Astrocyte (in vitro differentiated cells and primary cell): Measurements from ENCODE around the gene PLEKHA8. TPM values are rescaled to one million over a fixed set of nuclear protein-coding genes. Genes with fewer than 3 reads are reported as not detected.

Source experiments
- DNase-seq: peaks from one replicate; pipeline ENCODE4 v3.0.0-alpha.2; 2010; ENCODE audit warnings: low read depth
- FAIRE-seq: peaks from 2 replicates; lab custom pipeline; 2011; peaks lifted over from hg19 to GRCh38; lab: Jason Lieb, UNC
- H2AFZ ChIP-seq: 2 replicates; pipeline ENCODE4 v1.6.0; 2012; ENCODE audit warnings: low read depth, low read length, inconsistent platforms
- H3K27ac ChIP-seq: 2 replicates; pipeline ENCODE4 v1.5.1; 2011; ENCODE audit warnings: low read depth, low read length, inconsistent platforms
- H3K27me3 ChIP-seq: 2 replicates; pipeline ENCODE4 v1.6.0; 2011; ENCODE audit warnings: low read length, inconsistent platforms; ENCODE audit not compliant: insufficient read depth
- H3K36me3 ChIP-seq: 2 replicates; pipeline ENCODE4 v1.5.1; 2011; ENCODE audit warnings: low read length, inconsistent platforms; ENCODE audit not compliant: insufficient read depth
- H3K4me1 ChIP-seq: 2 replicates; pipeline ENCODE4 v1.5.1; 2011; ENCODE audit warnings: low read length, inconsistent platforms; ENCODE audit not compliant: insufficient read depth
- H3K4me2 ChIP-seq: 2 replicates; pipeline ENCODE4 v1.6.0; 2012; ENCODE audit warnings: low read length, inconsistent platforms
- H3K4me3 ChIP-seq: 2 replicates; pipeline ENCODE4 v1.5.1; 2011; ENCODE audit warnings: low read depth, mild to moderate bottlenecking, low read length, inconsistent platforms; ENCODE audit not compliant: insufficient read depth
- H3K79me2 ChIP-seq: 2 replicates; pipeline ENCODE4 v1.6.0; 2012; ENCODE audit warnings: mild to moderate bottlenecking, low read length, inconsistent platforms; ENCODE audit not compliant: insufficient read depth
- H3K9ac ChIP-seq: 2 replicates; pipeline ENCODE4 v1.6.0; 2012; ENCODE audit warnings: mild to moderate bottlenecking, low read length, inconsistent platforms
- H3K9me3 ChIP-seq: 2 replicates; pipeline ENCODE4 v1.5.1; 2012; ENCODE audit warnings: low read depth, mild to moderate bottlenecking, low read length, inconsistent platforms; ENCODE audit not compliant: insufficient read depth
- H4K20me1 ChIP-seq: 2 replicates; pipeline ENCODE4 v1.6.0; 2012; ENCODE audit warnings: low read length, inconsistent platforms; ENCODE audit not compliant: insufficient read depth
- H3K27ac Mint-ChIP-seq: one replicate; pipeline ENCODE4 v1.8.0; 2021; ENCODE audit warnings: mild to moderate bottlenecking, mixed read lengths; ENCODE audit not compliant: unreplicated experiment
- H3K27me3 Mint-ChIP-seq: one replicate; pipeline ENCODE4 v1.8.0; 2021; ENCODE audit warnings: low read depth, mixed read lengths; ENCODE audit not compliant: unreplicated experiment
- H3K36me3 Mint-ChIP-seq: one replicate; pipeline ENCODE4 v1.8.0; 2021; ENCODE audit warnings: low read depth, mixed read lengths; ENCODE audit not compliant: unreplicated experiment
- H3K4me1 Mint-ChIP-seq: one replicate; pipeline ENCODE4 v1.8.0; 2021; ENCODE audit warnings: low read depth, mixed read lengths; ENCODE audit not compliant: unreplicated experiment
- H3K4me3 Mint-ChIP-seq: one replicate; pipeline ENCODE4 v1.8.0; 2021; ENCODE audit warnings: mild to moderate bottlenecking, moderate library complexity, mixed read lengths; ENCODE audit not compliant: unreplicated experiment
- H3K9me3 Mint-ChIP-seq: one replicate; pipeline ENCODE4 v1.8.0; 2021; ENCODE audit warnings: mild to moderate bottlenecking, mixed read lengths; ENCODE audit not compliant: unreplicated experiment
- EZH2 ChIP-seq: IDR thresholded peaks from 2 replicates; pipeline ENCODE4 v1.6.1; 2012; ENCODE audit warnings: mild to moderate bottlenecking, low read length, inconsistent platforms; ENCODE audit not compliant: insufficient read depth
- total RNA-seq: library from RNA; stranded (reverse); gene quantifications from 2 replicates; pipeline ENCODE4 v1.2.1, GENCODE V29; 2021
- TF ChIP-seq, protein P1 (sequence below): IDR thresholded peaks from 2 replicates; pipeline ENCODE4 v1.5.1; 2011; ENCODE audit warnings: low read depth, mild to moderate bottlenecking, inconsistent platforms, low read length, moderate library complexity; ENCODE audit not compliant: insufficient read depth

Gene PLEKHA8
- total RNA-seq, 1 donor from 2014 or later, result 34.7 TPM

DNA sequence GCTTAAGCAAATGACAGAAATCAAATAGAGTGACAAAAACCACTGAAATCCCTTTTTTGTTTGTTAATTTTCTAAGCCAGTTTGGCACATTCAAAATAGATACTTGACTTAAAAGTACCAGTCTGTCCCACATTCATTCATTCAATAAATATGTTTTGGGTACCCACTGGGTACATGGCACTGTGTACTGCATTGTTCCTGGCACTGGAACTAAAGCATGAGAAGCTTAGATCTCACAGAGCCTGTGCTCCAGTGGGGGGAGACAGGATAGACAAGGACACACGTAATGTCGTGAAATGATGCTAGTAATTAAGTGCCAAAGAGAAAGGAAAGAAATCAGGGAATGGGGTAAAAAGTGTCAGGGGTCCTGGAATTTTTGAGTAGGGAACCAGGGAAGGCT, 119.6 kb downstream of the PLEKHA8 start:
- Histone ChIP-seq H3K27me3 (no peaks in the 10 kb centered on the region), H3K4me2 (no peak overlapping the region), H3K4me1 (peaks cover 9% of the 10 kb centered on the region), H3K79me2 (no peaks in the 10 kb centered on the region), H2AFZ (no peak overlapping the region), H3K9ac (no peak overlapping the region), H4K20me1 (no peaks in the 10 kb centered on the region), H3K9me3 (no peaks in the 10 kb centered on the region), H3K27ac (no peak overlapping the region), H3K4me3 (no peak overlapping the region), H3K36me3 (no peaks in the 10 kb centered on the region)
- no peaks in the 10 kb centered on the region for H3K27me3 Mint-ChIP-seq
- H3K9me3 Mint-ChIP-seq, result no peaks in the 10 kb centered on the region
- no peak overlapping the region for H3K27ac Mint-ChIP-seq
- H3K4me3 Mint-ChIP-seq, result no peak overlapping the region
- DNase-seq (no peak), FAIRE-seq (no peak)
- peaks cover 14% of the 10 kb centered on the region for H3K4me1 Mint-ChIP-seq
- TF ChIP-seq EZH2, result no peak
- TF ChIP-seq, protein P1, sequence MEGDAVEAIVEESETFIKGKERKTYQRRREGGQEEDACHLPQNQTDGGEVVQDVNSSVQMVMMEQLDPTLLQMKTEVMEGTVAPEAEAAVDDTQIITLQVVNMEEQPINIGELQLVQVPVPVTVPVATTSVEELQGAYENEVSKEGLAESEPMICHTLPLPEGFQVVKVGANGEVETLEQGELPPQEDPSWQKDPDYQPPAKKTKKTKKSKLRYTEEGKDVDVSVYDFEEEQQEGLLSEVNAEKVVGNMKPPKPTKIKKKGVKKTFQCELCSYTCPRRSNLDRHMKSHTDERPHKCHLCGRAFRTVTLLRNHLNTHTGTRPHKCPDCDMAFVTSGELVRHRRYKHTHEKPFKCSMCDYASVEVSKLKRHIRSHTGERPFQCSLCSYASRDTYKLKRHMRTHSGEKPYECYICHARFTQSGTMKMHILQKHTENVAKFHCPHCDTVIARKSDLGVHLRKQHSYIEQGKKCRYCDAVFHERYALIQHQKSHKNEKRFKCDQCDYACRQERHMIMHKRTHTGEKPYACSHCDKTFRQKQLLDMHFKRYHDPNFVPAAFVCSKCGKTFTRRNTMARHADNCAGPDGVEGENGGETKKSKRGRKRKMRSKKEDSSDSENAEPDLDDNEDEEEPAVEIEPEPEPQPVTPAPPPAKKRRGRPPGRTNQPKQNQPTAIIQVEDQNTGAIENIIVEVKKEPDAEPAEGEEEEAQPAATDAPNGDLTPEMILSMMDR, result no peak
- peaks cover 11% of the 10 kb centered on the region for H3K36me3 Mint-ChIP-seq

DNA sequence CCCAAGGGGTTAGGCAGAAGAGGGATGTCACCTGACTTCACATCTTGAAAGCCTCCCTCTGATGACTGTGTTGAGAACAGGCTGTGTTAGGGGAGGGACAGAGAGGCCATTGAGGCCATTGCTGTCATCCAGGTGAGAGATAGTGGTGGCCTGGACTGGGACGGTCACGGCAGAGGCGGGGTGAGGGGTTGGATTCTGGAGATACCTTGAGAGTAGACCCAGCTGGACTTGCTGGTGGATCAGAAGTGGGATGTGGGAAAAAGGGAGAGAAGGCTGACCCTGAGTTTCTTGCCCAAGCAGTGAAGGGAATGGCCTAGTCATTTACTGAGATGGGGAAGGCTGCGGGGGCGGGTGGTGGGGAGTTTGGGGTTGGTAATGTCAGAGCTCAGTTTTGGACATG, 120.2 kb downstream of the PLEKHA8 start:
- TF ChIP-seq EZH2, result no peak
- TF ChIP-seq, protein P1, result no peak
- Histone ChIP-seq H3K4me2 (no peak overlapping the region), H4K20me1 (no peaks in the 10 kb centered on the region), H3K9me3 (no peaks in the 10 kb centered on the region), H3K27me3 (no peaks in the 10 kb centered on the region), H3K36me3 (no peaks in the 10 kb centered on the region), H3K4me1 (peaks cover 6% of the 10 kb centered on the region), H2AFZ (no peak overlapping the region), H3K4me3 (no peak overlapping the region), H3K9ac (no peak overlapping the region), H3K27ac (no peak overlapping the region), H3K79me2 (no peaks in the 10 kb centered on the region)
- Mint-ChIP-seq H3K9me3 (no peaks in the 10 kb centered on the region), H3K36me3 (peaks cover 11% of the 10 kb centered on the region), H3K27me3 (no peaks in the 10 kb centered on the region), H3K27ac (no peak overlapping the region), H3K4me1 (peaks cover 8% of the 10 kb centered on the region), H3K4me3 (no peak overlapping the region)
- DNase-seq (no peak), FAIRE-seq (no peak)

DNA sequence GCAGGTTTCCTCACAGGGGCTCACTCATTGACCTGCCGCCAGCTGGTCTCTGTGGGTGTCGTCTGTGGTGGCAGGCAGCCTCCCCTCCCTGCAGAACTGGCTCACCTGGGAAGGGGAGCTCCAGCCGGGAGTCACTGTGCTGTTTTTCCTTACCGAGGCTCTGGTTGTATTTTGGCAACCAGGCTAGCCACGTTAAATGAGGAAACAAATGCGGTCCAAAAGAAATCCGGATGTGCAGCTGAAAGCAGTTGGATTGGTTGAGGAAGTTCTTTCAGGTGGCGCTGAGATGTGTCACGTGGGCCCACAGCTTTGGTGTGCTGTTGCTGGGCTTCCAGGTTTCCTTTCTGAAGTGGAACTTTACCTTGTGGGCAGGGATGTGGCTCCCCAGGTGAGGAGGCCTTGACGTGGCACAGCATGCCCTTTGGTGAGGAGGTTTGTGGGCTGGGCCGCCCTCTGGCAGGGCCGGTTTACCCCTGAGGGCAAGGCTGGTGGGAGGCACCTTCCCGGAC, 120.8 kb downstream of the PLEKHA8 start:
- Mint-ChIP-seq H3K4me3 (no peak overlapping the region), H3K27me3 (no peaks in the 10 kb centered on the region), H3K9me3 (no peaks in the 10 kb centered on the region), H3K4me1 (peaks cover 3% of the 10 kb centered on the region), H3K36me3 (peaks cover 11% of the 10 kb centered on the region), H3K27ac (no peak overlapping the region)
- Histone ChIP-seq H2AFZ (no peak overlapping the region), H3K9ac (no peak overlapping the region), H3K4me3 (no peak overlapping the region), H3K27me3 (no peaks in the 10 kb centered on the region), H3K36me3 (no peaks in the 10 kb centered on the region), H3K27ac (no peak overlapping the region), H3K4me1 (peaks cover 6% of the 10 kb centered on the region), H3K79me2 (no peaks in the 10 kb centered on the region), H3K4me2 (no peak overlapping the region), H4K20me1 (no peaks in the 10 kb centered on the region), H3K9me3 (no peaks in the 10 kb centered on the region)
- FAIRE-seq (no peak), DNase-seq (no peak)
- TF ChIP-seq EZH2, result no peak
- TF ChIP-seq, protein P1, result no peak
